Keratinocyte (primary cell): ENCODE results near the gene PICALM. TPM values are rescaled to one million over a fixed set of nuclear protein-coding genes. Genes with fewer than 3 reads are reported as not detected.

ENCODE experiments used
- DNase-seq: peaks from one replicate; pipeline ENCODE4 v3.0.0-alpha.2; 2011; ENCODE audit warnings: low read depth, missing footprints, low spot score
- FAIRE-seq: peaks from 2 replicates; lab custom pipeline; 2011; peaks lifted over from hg19 to GRCh38; lab: Jason Lieb, UNC
- H2AFZ ChIP-seq: 2 replicates; pipeline ENCODE4 v1.6.0; 2012; ENCODE audit warnings: low read length, control low read depth, inconsistent platforms; ENCODE audit not compliant: control insufficient read depth
- H3K27ac ChIP-seq: 2 replicates; pipeline ENCODE4 v1.5.1; 2011; ENCODE audit warnings: low read length; ENCODE audit not compliant: control insufficient read depth, insufficient read depth
- H3K27me3 ChIP-seq: 3 replicates; pipeline ENCODE4 v1.6.0; 2011; ENCODE audit warnings: low read length; ENCODE audit not compliant: control insufficient read depth, insufficient read depth; ENCODE audit errors: extremely low read depth
- H3K36me3 ChIP-seq, 2 experiments: 2 replicates in 1 of 2; 3 replicates in 1 of 2; pipeline ENCODE4 v1.5.1; 2011; ENCODE audit warnings: low read length in 2 of 2, mild to moderate bottlenecking in 1 of 2; ENCODE audit not compliant: control insufficient read depth in 2 of 2, insufficient read depth in 2 of 2; ENCODE audit errors: extremely low read depth in 1 of 2
- H3K4me1 ChIP-seq: 3 replicates; pipeline ENCODE4 v1.5.1; 2011; ENCODE audit warnings: low read length; ENCODE audit not compliant: control insufficient read depth, insufficient read depth; ENCODE audit errors: extremely low read depth
- H3K4me2 ChIP-seq: 3 replicates; pipeline ENCODE4 v1.6.0; 2011; ENCODE audit warnings: low read depth, low read length; ENCODE audit not compliant: control insufficient read depth, insufficient read depth; ENCODE audit errors: extremely low read depth
- H3K4me3 ChIP-seq, 3 experiments: fragments of 200-600 bp in 1 of 3; sonication (generic) in 1 of 3; 2 replicates in 2 of 3; 3 replicates in 1 of 3; pipeline ENCODE4 v1.5.1; 2011 to 2016; ENCODE audit warnings: low read length in 3 of 3, mild to moderate bottlenecking in 3 of 3, control low read depth in 2 of 3, inconsistent platforms in 1 of 3, low read depth in 1 of 3, mixed read lengths in 1 of 3, mixed run types in 1 of 3, moderate library complexity in 1 of 3; ENCODE audit not compliant: control insufficient read depth in 2 of 3, insufficient read depth in 2 of 3; ENCODE audit errors: extremely low read depth in 1 of 3
- H3K79me2 ChIP-seq: 2 replicates; pipeline ENCODE4 v1.6.0; 2012; ENCODE audit warnings: low read length; ENCODE audit not compliant: control insufficient read depth, insufficient read depth
- H3K9ac ChIP-seq: 3 replicates; pipeline ENCODE4 v1.6.0; 2011; ENCODE audit warnings: low read length; ENCODE audit not compliant: control insufficient read depth, insufficient read depth; ENCODE audit errors: extremely low read depth
- H3K9me1 ChIP-seq: 3 replicates; pipeline ENCODE4 v1.6.0; 2011; ENCODE audit warnings: low read length; ENCODE audit not compliant: control insufficient read depth, insufficient read depth; ENCODE audit errors: extremely low read depth
- H3K9me3 ChIP-seq: 2 replicates; pipeline ENCODE4 v1.5.1; 2012; ENCODE audit warnings: low read depth, low read length; ENCODE audit not compliant: control insufficient read depth
- H4K20me1 ChIP-seq: 3 replicates; pipeline ENCODE4 v1.6.0; 2011; ENCODE audit warnings: low read length; ENCODE audit not compliant: control insufficient read depth, insufficient read depth; ENCODE audit errors: extremely low read depth
- EZH2 ChIP-seq: IDR thresholded peaks from one replicate; pipeline ENCODE4 v1.6.1; 2012; ENCODE audit warnings: inconsistent platforms, mild to moderate bottlenecking, low read length, moderate library complexity
- dilution Hi-C: fragments of 300-500 bp; cut with MboI; formaldehyde crosslinking; loops from one replicate; pipeline ENCODE4 v1.7.0; 2020; ENCODE audit warnings: low sequenced_read_pairs; ENCODE audit not compliant: extremely low pct_ligation_motif_present
- polyA plus RNA-seq, 5 experiments: library from polyadenylated mRNA; depleted of rRNA in 3 of 5; stranded (reverse) in 3 of 5; stranded (forward) in 1 of 5; unstranded in 1 of 5; fragments of >200 nt; gene quantifications; 1 replicate in 1 of 5; 2 replicates in 3 of 5; 3 replicates in 1 of 5; pipeline versions ENCODE4 v1.2.1 to v1.2.3, GENCODE V29; 2011 to 2012; ENCODE audit warnings: missing spikeins in 2 of 5, low read depth in 1 of 5, low replicate concordance in 1 of 5
- TF ChIP-seq, protein P1 (sequence below), 3 experiments: IDR thresholded peaks in 1 of 3; conservative IDR thresholded peaks in 1 of 3; optimal IDR thresholded peaks in 1 of 3; 2 replicates in 2 of 3; 3 replicates in 1 of 3; pipeline versions ENCODE3 to v1.5.1; 2011; ENCODE audit warnings: low read length in 3 of 3, mild to moderate bottlenecking in 3 of 3, moderate library complexity in 2 of 3, control low read depth in 1 of 3, inconsistent platforms in 1 of 3; ENCODE audit not compliant: insufficient read depth in 2 of 3; ENCODE audit errors: extremely low read depth in 1 of 3

The PICALM gene
- polyA plus RNA-seq, 1 donor (not counting 4 experiments of a cell fraction or from before 2014, with no cell fraction given), result 293 TPM

- no peak overlapping the region for H3K4me3 ChIP-seq
- FAIRE-seq (no peak), DNase-seq (no peak)
- H2AFZ ChIP-seq, result no peak overlapping the region
- H3K79me2 ChIP-seq, result peaks cover 13% of the 10 kb centered on the region
- H3K4me2 ChIP-seq, result no peak overlapping the region
- peaks cover 5% of the 10 kb centered on the region for H4K20me1 ChIP-seq
- H3K36me3 ChIP-seq, result peaks cover 17% of the 10 kb centered on the region in 2 experiments
- no peaks in the 10 kb centered on the region for H3K9me3 ChIP-seq
- peaks cover 15% of the 10 kb centered on the region for H3K4me1 ChIP-seq
- H3K27ac ChIP-seq, result no peak overlapping the region
- H3K27me3 ChIP-seq, result no peaks in the 10 kb centered on the region
- TF ChIP-seq EZH2, result no peak
- TF ChIP-seq, protein P1, sequence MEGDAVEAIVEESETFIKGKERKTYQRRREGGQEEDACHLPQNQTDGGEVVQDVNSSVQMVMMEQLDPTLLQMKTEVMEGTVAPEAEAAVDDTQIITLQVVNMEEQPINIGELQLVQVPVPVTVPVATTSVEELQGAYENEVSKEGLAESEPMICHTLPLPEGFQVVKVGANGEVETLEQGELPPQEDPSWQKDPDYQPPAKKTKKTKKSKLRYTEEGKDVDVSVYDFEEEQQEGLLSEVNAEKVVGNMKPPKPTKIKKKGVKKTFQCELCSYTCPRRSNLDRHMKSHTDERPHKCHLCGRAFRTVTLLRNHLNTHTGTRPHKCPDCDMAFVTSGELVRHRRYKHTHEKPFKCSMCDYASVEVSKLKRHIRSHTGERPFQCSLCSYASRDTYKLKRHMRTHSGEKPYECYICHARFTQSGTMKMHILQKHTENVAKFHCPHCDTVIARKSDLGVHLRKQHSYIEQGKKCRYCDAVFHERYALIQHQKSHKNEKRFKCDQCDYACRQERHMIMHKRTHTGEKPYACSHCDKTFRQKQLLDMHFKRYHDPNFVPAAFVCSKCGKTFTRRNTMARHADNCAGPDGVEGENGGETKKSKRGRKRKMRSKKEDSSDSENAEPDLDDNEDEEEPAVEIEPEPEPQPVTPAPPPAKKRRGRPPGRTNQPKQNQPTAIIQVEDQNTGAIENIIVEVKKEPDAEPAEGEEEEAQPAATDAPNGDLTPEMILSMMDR (optimal IDR thresholded peaks at IDR 0.05 in 1 of 3, IDR thresholded peaks at IDR 0.05 in 1 of 3, conservative IDR thresholded peaks at IDR 0.05 in 1 of 3; ENCODE audit: extremely low read depth in 1 of 3, insufficient read depth in 2 of 3, low read length in 3 of 3), result no peak
- no peak overlapping the region for H3K9ac ChIP-seq
- dilution Hi-C loops, result no loop called here
- H3K9me1 ChIP-seq, result no peaks in the 10 kb centered on the region
Measured at GRCh38 chr11:85960678-85961077, 108.2 kb downstream of the PICALM start.

DNA sequence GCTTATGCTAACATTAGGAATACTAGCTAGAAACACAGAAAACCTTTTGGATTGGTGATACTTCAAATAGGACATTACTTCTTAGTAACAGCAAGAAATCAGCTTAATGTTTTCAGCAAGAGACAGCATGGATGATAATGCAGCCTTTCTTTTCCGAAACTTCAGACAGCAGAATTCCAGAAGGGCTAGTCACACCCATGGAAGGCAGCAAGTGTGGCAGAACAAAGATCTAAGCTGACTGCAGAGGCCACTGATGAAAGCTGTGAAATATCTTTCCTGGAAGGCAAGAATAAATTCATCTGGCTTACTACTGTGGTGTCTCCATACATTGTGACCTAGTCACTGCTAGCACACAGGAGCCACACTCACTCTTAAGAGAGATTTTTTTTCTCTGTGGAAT, 113.4 kb downstream of the PICALM start:
- Histone ChIP-seq H3K36me3 (peaks cover 13% of the 10 kb centered on the region in 2 experiments), H3K9me1 (no peaks in the 10 kb centered on the region), H3K27me3 (no peaks in the 10 kb centered on the region), H3K4me1 (no peaks in the 10 kb centered on the region), H3K27ac (no peak overlapping the region), H4K20me1 (no peaks in the 10 kb centered on the region), H3K4me3 (no peak overlapping the region), H2AFZ (no peak overlapping the region), H3K9me3 (no peaks in the 10 kb centered on the region), H3K79me2 (peaks cover 3% of the 10 kb centered on the region), H3K4me2 (no peak overlapping the region), H3K9ac (no peak overlapping the region)
- TF ChIP-seq, protein P1 (optimal IDR thresholded peaks at IDR 0.05 in 1 of 3, IDR thresholded peaks at IDR 0.05 in 1 of 3, conservative IDR thresholded peaks at IDR 0.05 in 1 of 3; ENCODE audit: extremely low read depth in 1 of 3, insufficient read depth in 2 of 3, low read length in 3 of 3), result no peak
- TF ChIP-seq EZH2, result no peak
- DNase-seq, result no peak
- FAIRE-seq, result no peak
- dilution Hi-C loops, result no loop called here
